Skin epidermis (tissue), 12 donors: ENCODE results near the gene GABPA.

Experiments
- H3K27ac ChIP-seq, 21 experiments: fragments of 200-600 bp; sonication (generic) in 11 of 21; one replicate each; pipeline ENCODE4 v1.5.0; 2020; ENCODE audit warnings: mild to moderate bottlenecking in 3 of 21, inconsistent platforms in 2 of 21, moderate library complexity in 2 of 21
- H3K4me3 ChIP-seq, 7 experiments: fragments of 200-600 bp; sonication (generic) in 2 of 7; one replicate each; pipeline ENCODE4 v1.5.0; 2020; ENCODE audit warnings: inconsistent platforms in 2 of 7, mild to moderate bottlenecking in 2 of 7, moderate library complexity in 1 of 7

The GABPA gene

GRCh38 chr21:25801217-25802014 lies 66.6 kb downstream of the GABPA start:
- no peak overlapping the region for H3K4me3 ChIP-seq

GRCh38 chr21:25806060-25806459 lies 71.3 kb downstream of the GABPA start:
- H3K4me3 ChIP-seq = no peak overlapping the region
- H3K27ac ChIP-seq = no peak overlapping the region

More at GRCh38 chr21:25801217-25802014, 66.6 kb downstream of the GABPA start:
- no peak overlapping the region for H3K27ac ChIP-seq

DNA sequence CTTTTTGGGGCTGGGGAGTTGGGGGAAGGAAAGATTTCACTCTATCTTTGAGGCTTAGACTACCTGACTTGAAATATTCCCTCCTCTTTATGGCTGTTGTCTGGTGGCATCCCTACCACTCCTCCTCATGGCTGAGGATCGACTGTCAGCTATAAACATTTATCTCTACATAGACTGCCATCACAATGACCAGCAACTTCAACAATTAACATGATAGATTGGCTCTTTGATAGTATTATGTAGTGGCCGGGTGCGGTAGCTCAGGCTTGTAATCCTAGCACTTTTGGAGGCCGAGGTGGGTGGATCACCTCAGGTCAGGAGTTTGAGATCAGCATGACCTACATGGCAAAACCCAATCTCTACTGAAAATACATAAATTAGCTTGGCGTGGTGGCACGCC lies 72.4 kb downstream of the GABPA start:
- Histone ChIP-seq H3K27ac (no peak overlapping the region), H3K4me3 (no peak overlapping the region)

DNA sequence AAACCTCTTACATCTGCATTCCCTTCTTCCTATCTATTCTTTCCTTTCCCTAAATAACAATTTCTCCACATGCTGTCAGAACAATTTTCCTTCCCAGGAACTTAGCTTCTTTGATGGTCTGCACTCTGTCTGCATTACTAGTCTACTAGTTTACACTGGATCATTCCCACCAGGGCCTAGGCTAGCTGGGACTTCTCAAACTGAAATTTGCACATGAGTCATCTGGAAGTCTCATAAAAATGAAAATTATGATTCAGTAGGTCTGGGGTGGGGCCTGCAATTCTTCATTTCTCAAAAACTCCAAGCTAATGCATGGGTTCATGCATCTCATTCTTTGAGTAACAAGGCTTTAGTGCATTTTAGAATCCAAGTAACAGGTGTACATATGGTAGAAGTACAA lies 74.2 kb downstream of the GABPA start:
- H3K27ac ChIP-seq = no peak overlapping the region
- H3K4me3 ChIP-seq = no peak overlapping the region

GRCh38 chr21:25811186-25811585 lies 76.4 kb downstream of the GABPA start:
- no peak overlapping the region for H3K27ac ChIP-seq
- no peak overlapping the region for H3K4me3 ChIP-seq

GRCh38 chr21:25813917-25814316 lies 79.1 kb downstream of the GABPA start:
- H3K27ac ChIP-seq = no peak overlapping the region
- no peak overlapping the region for H3K4me3 ChIP-seq

DNA sequence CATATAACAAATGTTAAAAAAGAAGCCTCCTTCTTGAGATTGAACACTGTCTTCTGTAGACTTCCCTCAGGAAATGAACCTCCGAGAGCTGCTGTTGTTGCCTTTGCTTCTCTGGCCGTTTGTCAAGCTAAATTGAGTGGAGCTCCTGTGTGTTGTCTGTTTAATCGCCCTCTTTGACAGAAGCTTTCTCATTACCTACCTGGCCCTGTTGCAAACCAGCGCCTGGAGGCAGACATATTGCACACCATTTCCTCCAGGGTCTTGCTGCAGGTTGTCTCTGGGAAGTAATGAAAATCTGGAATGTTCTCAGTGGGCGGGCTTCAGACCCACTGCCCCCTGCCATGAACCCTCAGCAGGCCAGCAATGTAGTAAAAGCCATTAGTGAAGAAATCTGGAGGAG lies 83.3 kb downstream of the GABPA start:
- H3K4me3 ChIP-seq = no peak overlapping the region
- H3K27ac ChIP-seq = no peak overlapping the region

DNA sequence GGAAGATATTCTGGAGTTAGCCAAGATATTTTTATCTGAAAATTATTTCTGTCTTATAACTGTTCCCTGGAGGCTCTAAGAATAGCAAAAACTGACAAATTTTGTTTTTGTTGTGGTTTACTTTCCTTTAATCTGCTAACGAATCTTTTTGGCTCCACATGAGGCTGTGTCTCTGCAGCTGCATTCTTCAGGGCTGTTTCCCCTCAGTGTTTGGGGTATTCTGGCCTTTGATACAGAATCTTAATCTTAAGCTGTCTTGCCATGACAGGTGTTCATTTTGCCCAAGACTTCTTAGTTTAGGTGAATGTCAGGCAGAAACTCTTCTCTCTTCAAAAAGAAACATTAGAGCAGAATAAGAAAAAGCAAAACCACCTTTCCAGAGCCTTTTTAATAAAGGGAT lies 83.8 kb downstream of the GABPA start:
- no peak overlapping the region for H3K27ac ChIP-seq
- H3K4me3 ChIP-seq = no peak overlapping the region
